GM19452 (cell line): ENCODE data around the gene CCDC27.

Experiments used
- ATAC-seq: cut with Tn5 transposase; IDR thresholded peaks from one replicate; pipeline ENCODE4 v1.9.1; 2021; ENCODE audit not compliant: unreplicated experiment

The CCDC27 gene

GRCh38 chr1:3817138-3817740 lies 65.0 kb downstream of the CCDC27 start:
- ATAC-seq: no peak

DNA sequence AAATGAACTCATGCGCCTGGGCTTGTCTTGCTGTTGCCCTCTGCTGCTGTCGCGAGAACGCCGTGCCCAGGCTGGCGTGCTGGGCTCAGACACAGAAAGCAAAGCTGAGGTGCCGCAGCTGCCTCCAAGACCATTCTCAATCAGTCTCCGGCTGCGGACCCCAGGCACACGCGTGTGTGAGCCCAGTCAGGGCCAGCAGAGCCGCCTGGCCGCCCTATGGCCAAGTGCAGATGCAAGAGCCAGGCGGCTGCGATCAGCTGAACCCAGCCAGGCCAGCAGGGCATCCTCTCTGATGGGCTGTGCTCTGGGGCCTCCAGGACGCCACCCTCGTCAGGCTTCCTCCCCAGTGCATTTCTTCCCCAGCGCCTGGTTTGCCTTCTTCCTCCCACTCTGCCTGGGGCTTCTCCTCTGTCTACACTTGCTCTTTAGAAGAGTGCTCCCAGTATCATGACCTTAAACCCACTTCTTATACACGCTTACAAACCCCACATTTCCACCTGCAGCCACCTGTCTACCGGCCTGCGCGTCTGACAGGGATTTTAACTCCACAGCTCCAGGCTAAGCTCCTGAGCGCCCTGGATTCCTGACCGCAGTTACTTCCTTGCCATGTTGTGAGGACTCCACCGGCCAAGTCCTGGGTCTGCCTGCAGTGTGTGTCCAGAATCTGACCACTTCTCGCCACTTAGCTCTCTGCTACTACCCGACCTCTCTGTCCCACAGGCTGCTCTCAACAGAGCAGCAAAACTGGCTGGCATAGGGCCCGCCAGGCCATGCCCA lies 65.8 kb downstream of the CCDC27 start:
- ATAC-seq: no peak

DNA sequence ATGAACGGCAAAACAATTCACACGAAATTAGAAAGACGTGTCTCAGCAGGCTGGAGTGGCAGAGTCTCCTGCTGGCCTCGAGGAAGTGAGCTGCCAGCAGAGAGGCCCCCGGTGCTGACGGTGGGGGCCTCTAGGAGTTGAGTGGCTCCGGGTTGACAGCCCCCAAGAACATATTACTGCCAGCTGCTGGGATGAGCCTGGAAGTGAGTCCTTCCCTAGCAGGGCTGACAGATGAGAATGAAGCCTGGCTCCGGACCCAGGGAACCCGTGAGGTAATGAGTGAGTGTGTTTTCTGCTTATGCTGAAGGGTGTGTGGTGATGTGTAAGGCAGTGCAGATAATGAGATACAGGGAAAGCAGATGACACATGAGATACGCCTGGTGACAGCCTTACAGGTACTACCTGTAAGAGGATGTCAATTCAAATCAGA lies 67.5 kb downstream of the CCDC27 start:
- no peak for ATAC-seq

GRCh38 chr1:3820316-3820715 lies 68.1 kb downstream of the CCDC27 start:
- ATAC-seq: no peak

GRCh38 chr1:3821004-3821403 lies 68.8 kb downstream of the CCDC27 start:
- no peak for ATAC-seq
